IPS-20b (cell line): ENCODE results near the gene CDH5.
"Not testable (repeated sequence)": the region's sequence is repeated elsewhere in the genome, so short reads cannot be mapped to it uniquely, and the experiment has no call there.

Experiments used
- H3K27ac ChIP-seq: one replicate; pipeline ENCODE4 v1.5.1; 2013; ENCODE audit warnings: low read length
- H3K27me3 ChIP-seq: 2 replicates; pipeline ENCODE4 v1.6.1; 2013; ENCODE audit warnings: mild to moderate bottlenecking, low read length, inconsistent platforms; ENCODE audit not compliant: insufficient read depth
- H3K36me3 ChIP-seq: 2 replicates; pipeline ENCODE4 v1.6.1; 2013; ENCODE audit warnings: low read depth, mild to moderate bottlenecking, inconsistent platforms, low read length, moderate library complexity; ENCODE audit not compliant: insufficient read depth
- H3K4me1 ChIP-seq: 2 replicates; pipeline ENCODE4 v1.6.1; 2013; ENCODE audit warnings: mild to moderate bottlenecking, control low read depth, inconsistent platforms, low read length, moderate library complexity; ENCODE audit not compliant: insufficient read depth
- H3K4me3 ChIP-seq: 2 replicates; pipeline ENCODE4 v1.5.1; 2013; ENCODE audit warnings: mild to moderate bottlenecking, low read length, inconsistent platforms
- H3K9ac ChIP-seq: 2 replicates; pipeline ENCODE4 v1.6.1; 2013; ENCODE audit warnings: low read depth, mild to moderate bottlenecking, inconsistent platforms, low read length, moderate library complexity
- H3K9me3 ChIP-seq: 2 replicates; pipeline ENCODE4 v1.6.1; 2013; ENCODE audit warnings: mild to moderate bottlenecking, low read depth, low read length, inconsistent platforms; ENCODE audit not compliant: insufficient read depth

Gene CDH5

GRCh38 chr16:66453230-66453629 lies 86.7 kb downstream of the CDH5 start:
- not testable (repeated sequence) for H3K4me1 ChIP-seq, H3K36me3 ChIP-seq, H3K4me3 ChIP-seq, H3K27ac ChIP-seq, H3K27me3 ChIP-seq, H3K9ac ChIP-seq, H3K9me3 ChIP-seq
